T-helper 2 cell treated with Interferon-gamma antibody and Interleukin-4, amounts not matched to agents 100 ng/mL and 5 ng/mL, for 36 hours (primary cell): ENCODE data around the gene TIRAP. TPM values are rescaled to one million over a fixed set of nuclear protein-coding genes. Genes with fewer than 3 reads are reported as not detected.

ENCODE experiments used
- intact Hi-C: fragments of 100-400 bp; cut with micrococcal nuclease; formaldehyde crosslinking; loops from one replicate; pipeline ENCODE4 v1.15.1; 2023
- total RNA-seq: library from RNA; stranded (reverse); gene quantifications from 2 replicates; pipeline ENCODE4 v1.2.3, GENCODE V29; 2022

The TIRAP gene
- total RNA-seq, 1 donor from 2014 or later: 17.6 TPM

DNA sequence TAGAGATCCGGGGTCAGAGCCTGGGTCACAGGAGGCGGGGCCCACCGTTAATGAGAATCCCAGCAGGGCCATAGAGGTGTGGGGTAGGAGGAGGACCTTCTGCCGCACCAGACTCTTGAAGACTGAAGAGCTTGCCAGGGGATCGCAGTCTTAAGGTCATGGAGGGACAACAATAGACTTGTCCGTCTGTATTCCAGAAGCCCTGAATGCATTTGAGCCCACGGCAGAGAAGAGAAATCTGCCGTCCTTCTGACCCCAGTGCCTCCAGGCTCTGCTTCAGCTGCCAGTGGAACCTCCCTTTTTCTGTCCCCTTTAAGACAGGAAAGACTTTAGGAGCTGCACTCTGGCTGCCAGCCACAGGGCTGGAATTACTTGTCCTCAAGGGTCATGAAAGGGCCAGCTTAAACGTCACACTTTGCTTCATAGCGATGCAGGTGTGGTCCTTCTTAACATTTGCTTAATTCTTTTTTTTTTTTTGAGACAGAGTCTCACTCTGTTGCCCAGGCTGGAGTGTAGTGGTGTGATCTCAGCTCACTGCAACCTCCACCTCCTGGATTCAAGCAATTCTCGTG lies 57.1 kb downstream of the TIRAP start:
- intact Hi-C loops: no loop called here

DNA sequence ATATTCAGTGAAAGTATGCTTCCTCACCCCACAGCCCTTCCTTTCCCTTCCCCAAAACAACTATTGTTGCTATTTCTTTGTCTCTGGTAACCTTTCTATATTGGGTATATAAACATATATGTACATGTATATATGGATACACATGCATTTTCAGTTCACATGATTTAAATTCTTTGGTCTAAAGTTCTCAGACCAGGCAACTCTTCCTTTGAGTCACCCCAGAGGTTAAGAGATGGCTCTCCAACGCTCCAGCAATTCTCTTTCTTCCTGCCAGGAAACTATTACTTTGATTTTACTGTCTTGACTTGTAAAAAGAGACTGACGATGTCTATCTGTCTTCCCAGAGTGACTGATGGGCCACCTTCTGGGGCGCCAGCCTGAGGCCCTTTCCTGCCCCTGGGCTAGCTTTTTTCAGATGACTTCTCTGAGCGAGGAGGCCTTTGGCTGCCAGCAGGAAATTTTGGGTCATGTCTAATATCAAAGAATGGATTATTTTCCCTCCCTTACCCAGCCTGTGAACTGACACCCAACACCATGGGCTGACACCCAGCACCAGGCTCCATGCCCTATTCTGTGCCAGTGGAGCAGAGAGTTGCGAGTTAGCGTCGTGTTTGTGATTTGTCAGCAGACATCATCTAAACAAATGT lies 58.2 kb downstream of the TIRAP start:
- intact Hi-C loops: no loop called here

DNA sequence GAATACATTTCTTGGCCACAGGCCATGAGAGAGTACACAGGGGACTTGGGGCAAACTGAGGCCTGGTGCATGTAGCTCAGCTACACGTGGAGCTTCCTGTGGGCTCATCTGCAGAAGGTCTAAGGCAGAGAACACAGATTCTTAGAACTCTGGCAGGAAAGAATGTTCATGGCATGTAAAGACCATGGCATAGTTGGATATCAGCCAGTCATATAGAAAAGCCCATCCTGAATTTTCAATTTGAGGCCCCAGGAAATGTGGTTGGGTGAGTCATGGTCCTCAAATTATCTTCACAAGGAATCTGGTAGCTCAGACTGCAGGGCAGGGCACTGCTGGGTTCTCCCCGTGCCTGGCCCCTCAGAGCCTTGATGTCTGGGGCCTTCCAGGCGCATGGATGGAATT lies 58.9 kb downstream of the TIRAP start:
- intact Hi-C loops: no loop called here

DNA sequence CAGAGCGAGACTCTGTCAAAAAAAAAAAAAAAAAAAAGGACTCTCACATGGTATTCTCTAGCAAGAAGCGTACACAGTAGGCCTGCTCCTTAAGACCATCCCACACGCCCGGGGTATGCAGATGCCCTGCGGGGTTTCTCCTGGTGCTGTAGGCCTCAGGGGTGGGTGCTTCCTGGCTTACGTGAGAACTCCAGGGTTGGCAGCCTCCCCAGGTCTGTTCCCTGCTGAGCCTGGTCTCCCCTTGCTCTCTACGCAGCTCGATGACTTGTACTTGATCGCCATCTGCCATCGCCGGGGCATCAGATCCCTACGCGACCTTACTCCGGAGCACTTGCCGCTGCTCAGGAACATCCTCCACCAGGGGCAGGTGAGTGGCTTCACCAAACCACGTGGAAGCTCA lies 60.2 kb downstream of the TIRAP start:
- intact Hi-C loops: no loop called here

Other genes starting within 250 kb of the TIRAP start
- gene CDON, start 220.2 kb upstream of the TIRAP start, total RNA-seq: 2.6 and 4.5 TPM in 2 replicates
- gene RPUSD4, start 71.4 kb upstream of the TIRAP start, total RNA-seq: 34.9 and 36.3 TPM in 2 replicates
- 11.8 and 12.1 TPM in 2 replicates for gene FAM118B, start 71.3 kb upstream of the TIRAP start, total RNA-seq
- 150 and 157 TPM in 2 replicates for gene SRPRA, start 14.2 kb upstream of the TIRAP start, total RNA-seq
- 43.1 and 48.2 TPM in 2 replicates for gene FOXRED1, start 13.9 kb upstream of the TIRAP start, total RNA-seq
- 38.8 and 43.9 TPM in 2 replicates for gene DCPS, start 21.0 kb downstream of the TIRAP start, total RNA-seq
- gene ST3GAL4, start 72.6 kb downstream of the TIRAP start, total RNA-seq: 8.4 and 9.0 TPM in 2 replicates